Measurements from ENCODE around the gene VAPB.

Gene VAPB

GRCh38 chr20:58486207-58486606 lies 97.2 kb downstream of the VAPB start:
- no peak for DNase-seq

DNA sequence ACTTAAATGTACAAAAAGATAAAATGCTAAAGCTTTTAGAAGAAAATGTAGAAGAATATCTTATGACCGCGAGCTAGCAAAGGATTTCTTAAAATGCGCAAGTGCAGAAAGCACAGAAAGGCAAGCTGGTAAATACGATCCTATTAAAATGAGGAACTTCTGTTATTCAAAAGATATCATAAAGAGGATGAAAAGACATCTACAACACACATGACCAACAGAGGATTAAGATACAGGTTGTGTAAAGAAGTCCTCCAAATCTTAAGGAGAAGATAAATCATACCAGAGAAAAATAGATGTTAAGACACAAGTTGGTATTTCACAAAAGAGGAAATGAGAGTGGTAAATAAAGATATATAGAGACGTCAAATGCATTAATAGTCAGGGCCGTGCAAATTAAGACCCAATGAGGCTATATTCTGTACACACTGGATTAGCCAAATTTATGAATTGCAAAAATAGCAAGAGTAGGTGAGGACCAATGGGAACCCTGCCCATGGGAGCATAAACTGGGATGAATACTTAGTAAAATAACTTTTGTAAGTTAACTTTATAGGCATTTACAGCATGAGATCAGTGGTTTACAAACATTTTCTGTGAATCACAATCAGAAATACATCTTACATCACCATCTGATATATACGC lies 103.2 kb downstream of the VAPB start:
- no peak for DNase-seq

DNA sequence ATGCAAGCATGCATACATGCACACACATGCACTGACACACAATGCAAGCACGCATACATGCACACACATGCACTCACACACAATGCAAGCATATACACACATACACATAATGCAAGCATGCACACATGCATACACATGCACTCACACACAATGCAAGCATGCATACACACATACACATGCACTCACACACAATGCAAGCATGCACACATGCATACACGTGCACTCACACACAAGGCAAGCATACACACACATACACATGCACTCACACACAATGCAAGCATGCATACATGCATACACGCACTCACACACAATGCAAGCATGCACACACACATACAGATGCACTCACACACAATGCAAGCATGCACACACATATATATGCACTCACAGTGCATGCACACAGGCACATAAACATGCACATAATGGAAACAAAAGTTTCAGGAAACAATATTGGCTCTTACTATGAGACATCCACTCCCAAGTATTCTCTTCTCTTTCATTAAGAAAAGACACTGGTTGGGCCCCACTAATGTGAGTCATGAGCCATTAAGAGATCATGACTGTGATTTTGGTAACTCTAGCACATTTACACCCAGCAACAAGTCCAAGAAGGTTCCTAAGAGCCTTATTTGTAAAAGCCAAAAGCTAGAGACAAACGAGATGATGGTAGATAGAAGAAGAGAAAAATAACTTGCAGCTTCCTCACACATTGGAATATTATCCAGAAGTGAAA lies 103.9 kb downstream of the VAPB start:
- no peak for DNase-seq

DNA sequence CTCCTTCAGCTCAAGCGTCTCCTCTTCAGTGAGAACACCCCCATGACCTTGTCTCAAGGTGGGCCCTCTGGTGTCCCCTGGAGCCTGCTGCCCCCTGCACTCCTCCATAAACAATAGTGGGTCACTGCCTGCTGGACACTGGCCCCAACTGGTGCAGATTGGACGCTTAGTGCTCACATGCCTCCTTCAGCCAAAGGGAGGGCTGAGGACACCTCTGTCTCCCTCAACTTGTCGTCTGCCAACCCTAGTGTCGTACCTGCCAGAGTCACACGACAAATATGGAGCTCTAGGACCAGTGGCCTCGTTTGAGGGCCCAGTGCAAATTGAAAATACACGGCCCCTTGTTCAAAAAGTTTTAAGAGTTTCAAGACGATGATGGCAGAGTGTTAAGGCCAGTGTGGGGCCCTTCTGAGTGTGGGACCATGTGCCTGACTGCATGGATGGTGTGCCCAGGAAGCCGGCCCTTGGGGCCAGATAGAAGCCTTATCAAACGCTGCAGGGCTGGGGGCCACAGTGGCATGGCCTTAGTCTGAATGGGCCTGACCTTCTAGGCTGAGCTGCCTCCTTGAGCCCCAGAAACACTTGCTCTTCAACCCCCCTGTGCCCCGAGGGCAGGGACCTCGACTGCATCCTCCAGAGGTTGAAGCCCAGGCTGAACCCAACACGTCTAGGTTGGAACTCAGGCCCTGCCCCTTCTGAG lies 106.0 kb downstream of the VAPB start:
- DNase-seq, result no peak

DNA sequence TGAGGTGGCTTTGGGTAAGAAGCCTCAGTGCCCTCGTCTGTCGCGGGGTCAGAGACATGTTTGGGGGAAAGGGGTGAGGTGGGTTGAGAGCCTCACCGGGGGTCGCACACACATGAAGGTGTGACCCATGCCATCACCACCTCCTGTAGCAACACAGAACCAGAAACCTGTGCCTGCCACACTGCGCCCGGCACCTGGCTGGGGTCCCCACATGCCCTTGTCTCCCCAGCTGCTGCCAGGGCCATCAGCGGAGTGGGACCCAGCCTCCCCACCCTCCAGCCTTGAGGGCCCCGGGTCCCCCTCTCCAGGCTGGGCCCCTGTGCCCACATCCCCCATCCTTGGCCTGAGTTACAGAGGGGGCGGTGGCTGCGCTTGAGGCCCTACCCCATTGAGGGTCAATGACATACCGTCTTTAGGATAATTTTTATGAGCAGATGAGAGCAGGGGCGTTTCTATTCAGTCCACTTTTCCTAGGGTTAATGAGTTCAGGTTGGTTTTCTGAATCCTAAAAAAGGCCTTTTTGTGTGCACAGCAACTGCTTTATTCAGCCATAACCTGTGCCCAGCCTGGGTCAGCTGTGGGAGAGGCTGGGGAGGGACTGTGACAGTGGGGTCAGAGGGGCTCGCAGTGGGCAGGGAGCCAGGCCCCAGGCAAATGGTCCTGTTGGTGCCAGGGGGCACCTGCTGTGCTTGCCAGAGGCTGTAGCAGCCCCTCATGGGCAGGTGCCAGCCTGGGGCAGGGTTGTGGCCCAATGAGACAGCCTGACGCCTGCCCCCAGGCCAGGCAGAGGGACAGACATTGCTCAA lies 106.8 kb downstream of the VAPB start:
- no peak for DNase-seq

DNA sequence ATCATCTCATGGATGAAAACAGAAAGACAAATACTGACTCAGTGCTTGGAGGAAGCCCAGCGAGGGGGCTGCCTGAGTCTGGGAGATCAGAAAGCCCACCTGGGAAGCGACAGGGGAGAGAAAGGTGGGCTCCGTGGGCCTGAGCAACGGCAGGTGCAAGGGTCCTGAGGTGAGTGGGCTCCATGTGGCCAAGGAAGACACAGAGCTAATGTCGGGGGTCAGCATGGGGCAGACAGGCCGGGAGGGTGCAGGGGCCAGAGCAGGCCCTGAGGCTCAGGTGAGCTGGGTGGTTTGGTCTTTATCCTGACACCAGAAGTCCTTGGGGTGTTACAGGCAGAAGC lies 107.4 kb downstream of the VAPB start:
- no peak for DNase-seq

DNA sequence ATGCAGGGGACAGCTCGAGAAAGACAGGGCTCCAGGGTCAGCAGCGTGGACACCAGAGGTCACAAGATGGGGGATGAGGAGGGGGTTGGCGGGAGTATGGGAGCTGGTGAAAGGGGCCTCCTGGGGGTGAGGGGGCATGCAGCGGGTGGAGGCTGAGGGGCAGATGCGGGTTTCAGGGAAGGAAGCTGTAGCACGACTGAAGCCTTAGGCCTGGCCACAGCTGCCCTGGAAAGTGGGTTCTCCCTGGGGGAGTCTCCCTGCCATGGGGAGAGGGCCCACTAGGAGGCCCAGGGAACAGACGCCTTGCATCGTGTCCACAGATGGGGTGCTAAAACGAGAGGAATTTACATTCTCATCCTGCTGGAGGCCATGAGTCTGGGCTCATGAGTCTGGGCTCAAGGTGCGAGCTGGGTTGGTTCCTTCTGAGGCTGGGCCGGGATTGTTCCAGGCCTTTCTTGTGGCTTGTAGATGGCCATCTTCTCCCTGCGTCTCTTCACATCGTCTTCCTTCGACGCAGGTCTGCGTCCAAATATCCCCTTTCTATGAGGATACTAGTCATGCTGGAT lies 108.1 kb downstream of the VAPB start:
- no peak for DNase-seq

- no peak for DNase-seq
Observed at GRCh38 chr20:58497724-58498469, 108.9 kb downstream of the VAPB start.

DNA sequence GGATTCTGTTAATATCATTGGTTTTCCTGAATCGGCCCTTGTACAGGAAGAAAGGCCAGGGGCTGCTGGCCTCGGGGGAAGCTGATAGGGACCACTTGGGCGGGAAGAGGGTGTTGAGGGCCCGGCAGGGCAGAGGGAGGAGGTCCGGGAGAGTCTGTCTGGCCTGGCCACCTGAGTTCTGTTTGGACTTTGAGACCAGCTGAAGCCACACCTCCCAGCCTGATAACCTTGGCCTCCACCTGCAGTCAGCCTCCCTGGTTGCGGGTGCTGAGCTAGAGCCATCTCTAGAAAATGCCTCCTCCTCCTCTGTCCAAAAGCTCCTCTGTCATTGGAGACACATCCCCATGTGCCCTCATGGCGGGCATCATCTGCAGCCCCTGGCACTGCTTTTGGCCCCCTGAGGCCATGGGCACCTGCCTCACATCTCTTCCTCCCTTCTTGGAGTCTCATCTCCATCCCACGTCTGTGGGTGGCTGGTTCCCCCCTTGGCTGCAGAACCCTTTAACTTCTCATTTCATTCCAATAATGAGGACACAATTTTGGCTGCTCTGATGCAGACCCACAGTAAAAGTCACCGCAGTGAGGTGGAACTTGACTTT lies 109.5 kb downstream of the VAPB start:
- no peak for DNase-seq

GRCh38 chr20:58500256-58500655 lies 111.2 kb downstream of the VAPB start:
- no peak for DNase-seq
